Skeletal muscle satellite cell (primary cell): ENCODE data around the gene TEKTIP1.

Source experiments
- H3K27me3 ChIP-seq: 2 replicates; pipeline ENCODE4 v1.7.0; 2013; ENCODE audit warnings: low read length; ENCODE audit not compliant: control insufficient read depth, insufficient read depth
- H3K36me3 ChIP-seq: 2 replicates; pipeline ENCODE4 v1.7.0; 2013; ENCODE audit warnings: mild to moderate bottlenecking, control low read depth, low read length; ENCODE audit not compliant: insufficient read depth
- H3K4me1 ChIP-seq: 2 replicates; pipeline ENCODE4 v1.7.0; 2013; ENCODE audit warnings: low read length; ENCODE audit not compliant: control insufficient read depth, insufficient read depth
- H3K4me2 ChIP-seq: 2 replicates; pipeline ENCODE4 v1.7.0; 2013; ENCODE audit warnings: mild to moderate bottlenecking, low read length
- H3K4me3 ChIP-seq: 2 replicates; pipeline ENCODE4 v1.7.0; 2013; ENCODE audit warnings: low read length
- H3K9ac ChIP-seq: 2 replicates; pipeline ENCODE4 v1.7.0; 2013; ENCODE audit warnings: mild to moderate bottlenecking, low read depth, low read length, moderate library complexity
- H3K9me3 ChIP-seq: replicated peaks from 2 replicates; pipeline ENCODE4 v1.7.0; 2013; ENCODE audit warnings: mild to moderate bottlenecking, control low read depth, low read length

The TEKTIP1 gene

DNA sequence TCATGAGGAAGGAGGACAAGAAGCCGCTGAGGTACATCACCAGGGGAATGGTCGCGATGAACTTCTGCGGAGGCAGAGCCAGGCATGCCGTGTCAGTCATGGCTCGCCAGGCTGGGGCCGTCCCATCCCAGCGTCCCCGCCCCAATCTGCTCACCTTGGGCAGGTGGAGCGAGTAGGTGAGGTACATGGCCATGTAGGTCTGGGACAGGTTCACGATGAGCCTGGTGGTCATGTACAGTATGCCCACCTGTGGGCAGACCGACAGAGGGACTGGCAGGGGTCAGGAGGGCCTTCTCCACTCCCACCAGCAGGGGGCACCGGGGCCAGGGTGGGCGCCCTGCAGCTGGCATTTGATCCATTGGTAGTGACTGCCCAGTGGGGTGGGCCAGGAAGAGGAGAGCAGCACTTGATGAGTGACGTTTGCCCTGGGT, 8.3 kb downstream of the TEKTIP1 start:
- Histone ChIP-seq H3K4me1 (no peaks in the 10 kb centered on the region), H3K9me3 (no peaks in the 10 kb centered on the region), H3K4me2 (no peak overlapping the region), H3K36me3 (peaks cover 21% of the 10 kb centered on the region), H3K9ac (no peak overlapping the region), H3K4me3 (no peak overlapping the region), H3K27me3 (no peaks in the 10 kb centered on the region)

DNA sequence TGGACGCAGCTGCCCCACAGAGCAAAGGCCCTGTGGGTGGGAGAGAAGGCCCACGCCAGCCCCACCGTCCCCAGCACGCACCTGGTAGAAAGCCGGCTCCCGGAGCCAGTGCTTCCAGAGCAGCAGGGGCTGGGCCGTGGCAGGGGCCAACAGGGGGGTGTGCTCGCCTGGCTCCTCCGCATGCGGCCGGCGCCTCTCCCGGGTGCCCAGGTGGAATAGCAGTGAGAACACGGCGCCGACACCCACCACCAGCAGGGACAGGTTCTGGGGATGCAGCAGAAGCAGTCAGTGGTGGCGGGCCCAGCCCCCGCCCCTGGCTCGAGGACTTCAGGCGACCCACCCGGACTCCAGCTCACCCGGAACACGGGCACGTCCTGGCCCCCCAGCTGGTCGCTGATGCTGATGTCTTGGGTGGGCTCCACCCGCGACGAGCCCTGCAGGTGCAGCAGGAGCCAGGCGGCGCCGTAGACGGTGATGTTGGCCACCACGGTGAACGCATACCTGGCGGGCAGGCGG, 8.9 kb downstream of the TEKTIP1 start:
- Histone ChIP-seq H3K36me3 (peaks cover 21% of the 10 kb centered on the region), H3K4me2 (no peak overlapping the region), H3K4me1 (no peaks in the 10 kb centered on the region), H3K27me3 (no peaks in the 10 kb centered on the region), H3K9me3 (no peaks in the 10 kb centered on the region), H3K9ac (no peak overlapping the region), H3K4me3 (no peak overlapping the region)

DNA sequence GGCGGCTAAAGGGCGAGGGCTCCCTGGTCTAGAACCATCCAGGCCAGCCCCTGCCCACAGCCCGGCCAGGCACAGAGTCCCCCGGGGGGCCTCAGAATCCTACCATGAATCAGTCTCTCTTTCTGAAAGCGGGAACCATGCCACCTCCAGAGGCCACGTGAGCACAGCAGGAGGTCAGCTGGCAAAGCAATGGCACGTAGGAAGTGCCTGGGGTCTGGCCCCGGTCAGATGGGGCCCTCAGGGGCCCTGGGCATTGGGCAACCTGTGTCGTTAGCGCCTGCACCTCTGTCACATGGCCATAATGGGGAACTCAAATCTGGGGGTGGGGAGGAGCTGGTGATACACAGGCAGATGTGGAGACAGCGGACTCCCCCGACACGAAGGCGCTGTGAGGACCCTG, 9.6 kb downstream of the TEKTIP1 start:
- Histone ChIP-seq H3K4me3 (no peak overlapping the region), H3K4me1 (no peaks in the 10 kb centered on the region), H3K4me2 (no peak overlapping the region), H3K27me3 (no peaks in the 10 kb centered on the region), H3K36me3 (peaks cover 21% of the 10 kb centered on the region), H3K9me3 (no peaks in the 10 kb centered on the region), H3K9ac (no peak overlapping the region)

DNA sequence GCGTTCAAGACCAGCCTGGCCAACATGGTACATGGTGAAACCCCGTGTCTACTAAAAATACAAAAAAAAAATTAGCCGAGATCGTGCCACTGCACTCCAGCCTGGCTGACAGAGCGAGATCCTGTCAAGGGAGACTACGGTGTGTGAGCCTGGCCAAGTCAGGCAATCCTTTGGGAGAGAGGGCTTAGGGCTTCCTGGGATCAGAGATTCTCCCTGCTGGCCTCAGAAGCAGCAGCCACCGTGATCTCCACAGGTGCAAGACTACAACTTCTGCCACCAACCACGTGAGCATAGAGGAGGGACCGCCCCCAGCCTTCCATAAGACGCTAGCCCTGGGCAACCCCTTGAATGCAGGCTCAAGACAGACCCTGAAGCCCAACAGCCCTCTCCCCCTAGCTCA, 10.8 kb downstream of the TEKTIP1 start:
- no peaks in the 10 kb centered on the region for H3K4me1 ChIP-seq
- H3K9ac ChIP-seq: no peak overlapping the region
- peaks cover 21% of the 10 kb centered on the region for H3K36me3 ChIP-seq
- H3K27me3 ChIP-seq: no peaks in the 10 kb centered on the region
- H3K9me3 ChIP-seq: no peaks in the 10 kb centered on the region
- H3K4me3 ChIP-seq: no peak overlapping the region
- H3K4me2 ChIP-seq: no peak overlapping the region

DNA sequence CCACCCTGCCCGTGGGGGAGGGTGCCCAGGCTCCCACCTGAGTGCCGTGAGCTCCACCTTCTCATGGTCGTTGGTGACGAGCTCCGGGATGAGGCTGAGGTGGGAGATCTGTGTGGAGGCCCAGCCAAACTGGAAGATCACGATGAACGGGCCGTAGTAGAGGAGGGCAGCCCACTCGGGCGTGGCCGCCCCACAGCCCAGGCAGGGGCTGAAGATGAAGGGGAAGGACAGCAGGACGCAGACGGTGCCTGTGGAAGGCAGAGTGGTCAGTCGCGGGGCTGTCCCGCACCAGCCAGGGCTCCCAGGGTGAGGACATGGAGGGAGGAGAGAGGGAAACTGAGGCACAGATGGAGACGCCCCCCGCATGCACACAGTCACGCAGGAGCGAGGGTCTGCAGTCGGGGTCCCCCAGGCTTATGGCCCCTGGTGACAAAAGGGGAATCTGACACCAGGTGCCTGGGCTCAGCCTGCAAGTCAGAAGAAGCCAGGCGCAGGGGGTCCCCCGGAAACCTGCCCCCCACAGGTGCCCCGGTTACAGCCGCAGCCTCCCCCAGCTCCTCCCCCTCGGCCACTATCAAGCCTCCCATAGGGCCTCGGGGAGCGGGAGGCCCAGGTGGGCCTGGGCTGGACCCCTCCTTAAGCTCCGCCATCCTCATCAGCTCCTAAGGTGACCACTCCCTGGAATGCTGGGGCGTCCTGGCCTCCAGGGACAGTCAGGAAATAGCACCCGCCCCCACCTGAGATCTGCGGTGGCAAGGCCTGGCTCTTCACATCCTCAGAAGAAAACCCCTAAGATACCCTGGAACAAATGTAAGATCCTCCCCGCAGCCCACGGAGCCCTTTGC, 12.2 kb downstream of the TEKTIP1 start:
- Histone ChIP-seq H3K4me3 (no peak overlapping the region), H3K9me3 (no peaks in the 10 kb centered on the region), H3K9ac (no peak overlapping the region), H3K36me3 (peaks cover 11% of the 10 kb centered on the region), H3K4me1 (peaks cover 8% of the 10 kb centered on the region), H3K4me2 (no peak overlapping the region), H3K27me3 (no peaks in the 10 kb centered on the region)

DNA sequence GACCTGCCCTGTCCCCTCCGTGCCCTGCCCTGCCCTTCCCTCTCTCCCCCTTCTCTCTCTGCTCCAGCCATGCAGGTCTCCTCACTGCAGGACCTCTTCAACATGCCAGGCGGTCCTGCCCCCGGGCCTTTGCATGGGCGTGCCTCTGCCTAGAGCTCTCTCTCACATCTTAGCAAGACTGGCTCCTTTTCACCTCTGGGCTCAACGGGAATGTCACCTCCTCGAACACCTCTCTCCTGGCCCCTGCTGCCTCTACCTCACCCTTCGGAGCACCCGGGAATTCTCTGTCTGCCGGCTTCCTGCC, 12.8 kb downstream of the TEKTIP1 start:
- H3K4me3 ChIP-seq: no peak overlapping the region
- peaks cover 7% of the 10 kb centered on the region for H3K36me3 ChIP-seq
- H3K4me2 ChIP-seq: no peak overlapping the region
- H3K4me1 ChIP-seq: peaks cover 13% of the 10 kb centered on the region
- no peak overlapping the region for H3K9ac ChIP-seq
- no peaks in the 10 kb centered on the region for H3K9me3 ChIP-seq
- H3K27me3 ChIP-seq: no peaks in the 10 kb centered on the region

DNA sequence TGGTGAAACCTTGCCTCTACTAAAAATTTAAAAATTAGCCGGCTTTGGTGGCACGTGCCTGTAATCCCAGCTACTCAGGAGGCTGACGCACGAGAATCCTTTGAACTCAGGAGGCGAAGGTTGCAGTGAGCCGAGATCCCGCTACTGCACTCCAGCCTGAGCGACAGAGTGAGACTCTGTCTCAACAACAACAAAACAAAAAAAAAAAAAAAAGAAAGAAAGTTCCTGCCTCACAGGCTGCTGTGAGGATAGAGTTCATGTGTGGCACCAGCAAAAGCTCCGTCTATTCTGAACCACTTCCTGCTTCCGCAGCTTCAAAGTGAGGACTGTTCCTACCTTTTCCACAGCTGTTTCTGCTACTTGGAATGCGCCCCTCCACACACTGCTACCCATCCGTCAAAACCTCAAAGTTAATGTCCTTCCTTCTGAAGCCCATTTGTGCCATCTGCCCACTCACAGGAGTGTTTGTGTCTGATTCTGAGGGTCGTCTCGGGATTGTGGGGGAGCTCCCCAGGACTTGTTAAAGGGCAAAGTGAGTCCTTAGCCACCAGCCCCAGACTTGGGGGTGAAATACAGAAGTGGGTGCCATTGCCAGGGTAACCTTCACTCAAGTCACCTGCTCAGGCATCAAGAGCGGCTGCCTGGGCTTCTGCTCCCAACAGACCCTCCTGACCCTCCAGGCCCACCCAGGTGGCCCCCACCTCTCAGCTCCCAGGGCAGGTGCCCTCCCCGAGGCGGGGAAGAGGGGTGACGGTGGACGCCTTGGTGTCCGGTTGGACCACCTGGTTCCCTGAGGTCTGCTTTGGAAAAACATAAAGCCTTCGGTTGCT, 15.5 kb downstream of the TEKTIP1 start:
- no peaks in the 10 kb centered on the region for H3K27me3 ChIP-seq
- peaks cover 18% of the 10 kb centered on the region for H3K4me1 ChIP-seq
- H3K4me2 ChIP-seq: no peak overlapping the region
- H3K9me3 ChIP-seq: no peaks in the 10 kb centered on the region
- no peaks in the 10 kb centered on the region for H3K36me3 ChIP-seq
- H3K9ac ChIP-seq: no peak overlapping the region
- no peak overlapping the region for H3K4me3 ChIP-seq

DNA sequence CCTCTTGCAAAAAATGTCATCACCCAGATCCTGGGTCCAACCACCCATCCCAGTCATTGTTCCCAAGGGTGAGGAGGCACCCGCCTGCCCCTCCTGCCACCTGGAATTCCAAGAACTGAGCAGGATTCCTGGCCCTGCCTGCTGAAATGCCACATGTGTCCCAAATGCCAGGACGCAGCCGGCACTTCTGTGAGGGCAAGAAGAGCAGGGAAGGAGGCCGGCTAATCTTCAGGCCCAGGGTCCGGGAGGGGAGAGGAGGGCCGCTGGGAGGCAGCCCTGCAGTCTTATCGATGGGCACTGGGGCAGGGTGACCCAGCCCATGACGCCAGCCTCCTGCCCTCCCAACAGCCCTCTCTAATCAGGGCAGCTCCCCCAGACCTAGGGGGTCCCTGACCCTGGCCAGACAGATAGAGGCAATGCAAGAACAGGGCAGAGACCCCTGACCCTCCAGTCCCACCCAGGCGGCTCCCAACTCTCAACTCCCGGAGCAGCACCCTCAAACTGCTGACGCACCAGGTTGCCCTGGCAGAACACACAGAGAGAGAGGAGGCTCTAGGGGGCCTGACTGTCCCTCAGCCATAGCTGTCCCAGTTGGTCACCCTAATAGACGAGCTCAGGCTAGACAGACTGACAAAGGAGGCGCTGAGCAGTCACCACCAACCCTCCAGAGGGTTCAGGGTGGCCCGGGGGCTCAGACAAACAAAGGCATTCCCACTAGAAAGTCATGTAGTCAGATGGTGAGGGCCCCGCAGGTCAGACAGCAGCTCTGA, 16.9 kb downstream of the TEKTIP1 start:
- no peaks in the 10 kb centered on the region for H3K36me3 ChIP-seq
- H3K4me2 ChIP-seq: peak overlapping the region; percentile 99
- H3K4me1 ChIP-seq: peaks cover 18% of the 10 kb centered on the region
- peak overlapping the region; percentile 75 for H3K9ac ChIP-seq
- no peaks in the 10 kb centered on the region for H3K27me3 ChIP-seq
- peak overlapping the region; percentile 77 for H3K4me3 ChIP-seq
- H3K9me3 ChIP-seq: no peaks in the 10 kb centered on the region

DNA sequence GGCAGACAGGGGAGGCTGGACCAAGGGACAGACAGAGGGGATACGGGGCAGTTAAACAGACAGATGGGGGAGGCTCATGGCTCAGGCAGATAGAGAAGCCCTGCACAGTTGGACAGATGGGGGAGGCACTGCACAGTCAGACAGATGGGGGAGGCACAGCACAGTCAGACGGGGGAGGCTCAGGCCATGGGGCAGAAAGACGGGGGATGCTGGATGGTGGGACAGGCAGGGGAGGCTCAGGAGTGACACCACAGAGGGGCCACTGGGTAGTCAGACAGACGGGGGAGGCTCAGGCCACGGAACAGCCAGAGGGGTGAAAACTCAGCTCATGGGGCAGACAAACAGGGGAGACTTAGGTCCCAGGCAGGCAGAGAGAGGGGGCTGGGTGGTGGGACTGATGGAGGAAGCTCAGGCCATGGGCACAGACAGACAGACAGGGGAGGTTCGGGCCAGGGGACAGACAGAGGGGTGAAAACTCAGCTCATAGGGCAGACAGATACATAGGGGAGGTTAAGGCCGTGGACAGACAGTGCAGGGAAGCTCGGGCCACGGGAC, 17.5 kb downstream of the TEKTIP1 start:
- Histone ChIP-seq H3K9me3 (no peaks in the 10 kb centered on the region), H3K4me2 (peak overlapping the region; percentile 99), H3K9ac (peak overlapping the region; percentile 75), H3K4me1 (peaks cover 18% of the 10 kb centered on the region), H3K4me3 (peak overlapping the region; percentile 77), H3K36me3 (no peaks in the 10 kb centered on the region), H3K27me3 (no peaks in the 10 kb centered on the region)

DNA sequence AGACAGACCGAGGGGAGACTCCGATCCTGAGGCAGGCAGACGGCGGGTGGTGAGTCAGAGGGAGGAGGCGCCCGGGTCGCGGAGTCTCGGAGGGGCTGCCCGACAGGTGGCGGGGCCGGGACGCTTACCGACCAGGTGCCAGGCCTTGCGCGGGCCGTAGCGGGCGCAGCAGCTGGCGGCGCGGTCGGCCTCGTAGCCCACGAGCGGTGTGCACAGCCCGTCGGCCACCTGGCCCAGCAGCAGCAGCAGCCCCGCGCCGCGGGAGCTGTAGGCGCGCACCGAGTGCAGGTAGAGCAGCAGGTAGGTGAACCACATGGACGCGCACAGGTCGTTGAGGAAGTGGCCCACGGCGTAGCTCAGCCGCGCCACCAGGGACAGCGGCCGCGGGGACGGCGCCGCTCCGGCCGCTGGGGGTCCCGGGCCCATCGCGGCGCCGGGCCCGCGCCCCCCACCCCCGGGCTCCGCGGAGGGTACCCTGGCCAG, 18.0 kb downstream of the TEKTIP1 start:
- no peaks in the 10 kb centered on the region for H3K27me3 ChIP-seq
- H3K36me3 ChIP-seq: no peaks in the 10 kb centered on the region
- peaks cover 18% of the 10 kb centered on the region for H3K4me1 ChIP-seq
- no peaks in the 10 kb centered on the region for H3K9me3 ChIP-seq
- peak overlapping the region; percentile 77 for H3K4me3 ChIP-seq
- H3K4me2 ChIP-seq: peak overlapping the region; percentile 99
- H3K9ac ChIP-seq: peak overlapping the region; percentile 75
